Measurements from ENCODE around the gene ZNF415.
"Not testable (repeated sequence)": the region's sequence is repeated elsewhere in the genome, so short reads cannot be mapped to it uniquely, and the experiment has no call there.

The ZNF415 gene

GRCh38 chr19:53132141-53132991 is at the start of gene ZNF415:
Gene ZNF415, minus strand, starts transcription at chr19:53132910. Its CDS starts 10,234 bp downstream, at chr19:53122676.
- peak; percentile 28 for DNase-seq

GRCh38 chr19:53182202-53182601 is 49.5 kb upstream of the ZNF415 start:
- no peak for DNase-seq

GRCh38 chr19:53177986-53178385 is 45.3 kb upstream of the ZNF415 start:
- DNase-seq: no peak

GRCh38 chr19:53172889-53173288 is 40.2 kb upstream of the ZNF415 start:
- no peak for DNase-seq

- no peak for DNase-seq
Measured at GRCh38 chr19:53165691-53166091, 33.0 kb upstream of the ZNF415 start.

- no peak for DNase-seq
Measured at GRCh38 chr19:53161123-53161522, 28.4 kb upstream of the ZNF415 start.

GRCh38 chr19:53160350-53160749 is 27.6 kb upstream of the ZNF415 start:
- DNase-seq: no peak

- peak; percentile 35 for DNase-seq
Measured at GRCh38 chr19:53158119-53158656, 25.5 kb upstream of the ZNF415 start.

GRCh38 chr19:53157626-53158025 is 24.9 kb upstream of the ZNF415 start:
- no peak for DNase-seq

GRCh38 chr19:53156850-53157249 is 24.1 kb upstream of the ZNF415 start:
- no peak for DNase-seq

- no peak for DNase-seq
Measured at GRCh38 chr19:53147645-53148044, 14.9 kb upstream of the ZNF415 start.

- no peak for DNase-seq
Measured at GRCh38 chr19:53140351-53140750, 7.6 kb upstream of the ZNF415 start.

- no peak for DNase-seq
Measured at GRCh38 chr19:53136432-53136831, 3.7 kb upstream of the ZNF415 start.

GRCh38 chr19:53131727-53132126 is 983 bp downstream of the ZNF415 start:
- DNase-seq: no peak

GRCh38 chr19:53131085-53131590 is 1.6 kb downstream of the ZNF415 start:
- no peak for DNase-seq

- DNase-seq: no peak
Measured at GRCh38 chr19:53130506-53130905, 2.2 kb downstream of the ZNF415 start.

GRCh38 chr19:53126733-53127526 is 5.8 kb downstream of the ZNF415 start:
- DNase-seq: not testable (repeated sequence)

GRCh38 chr19:53123400-53123799 is 9.3 kb downstream of the ZNF415 start:
- no peak for DNase-seq

- DNase-seq: no peak
Measured at GRCh38 chr19:53112286-53112685, 20.4 kb downstream of the ZNF415 start.

GRCh38 chr19:53109527-53109926 is 23.2 kb downstream of the ZNF415 start:
- DNase-seq: no peak

GRCh38 chr19:53103234-53104203 is 29.2 kb downstream of the ZNF415 start, which contains the start of gene ZNF160:
Gene ZNF160, minus strand, starts transcription at chr19:53103422. Its CDS starts 17,146 bp downstream, at chr19:53086276.
- DNase-seq: peak; percentile 99

- DNase-seq: peak; percentile 41
Measured at GRCh38 chr19:53102756-53103233, 29.9 kb downstream of the ZNF415 start.

Measured in activated naive CD4-positive, alpha-beta T cell treated with anti-CD3 and anti-CD28 coated beads, Interleukin-2, amount 50 U/mL, for 16 hours (primary cell).